RPMI7951 (cell line): ENCODE data around the gene CIDEB. TPM values are rescaled to one million over a fixed set of nuclear protein-coding genes. Genes with fewer than 3 reads are reported as not detected.

Experiments
- DNase-seq: peaks from one replicate; pipeline ENCODE4 v3.0.0-alpha.2; 2012; ENCODE audit warnings: low read depth
- total RNA-seq: library from RNA; depleted of rRNA; stranded (reverse); fragments of >200 nt; shearing (Covaris generic); gene quantifications from 2 replicates; pipeline ENCODE4 v1.2.3, GENCODE V29; 2014

CIDEB gene
- total RNA-seq, 1 experiment from 2014 or later, result not detected

DNA sequence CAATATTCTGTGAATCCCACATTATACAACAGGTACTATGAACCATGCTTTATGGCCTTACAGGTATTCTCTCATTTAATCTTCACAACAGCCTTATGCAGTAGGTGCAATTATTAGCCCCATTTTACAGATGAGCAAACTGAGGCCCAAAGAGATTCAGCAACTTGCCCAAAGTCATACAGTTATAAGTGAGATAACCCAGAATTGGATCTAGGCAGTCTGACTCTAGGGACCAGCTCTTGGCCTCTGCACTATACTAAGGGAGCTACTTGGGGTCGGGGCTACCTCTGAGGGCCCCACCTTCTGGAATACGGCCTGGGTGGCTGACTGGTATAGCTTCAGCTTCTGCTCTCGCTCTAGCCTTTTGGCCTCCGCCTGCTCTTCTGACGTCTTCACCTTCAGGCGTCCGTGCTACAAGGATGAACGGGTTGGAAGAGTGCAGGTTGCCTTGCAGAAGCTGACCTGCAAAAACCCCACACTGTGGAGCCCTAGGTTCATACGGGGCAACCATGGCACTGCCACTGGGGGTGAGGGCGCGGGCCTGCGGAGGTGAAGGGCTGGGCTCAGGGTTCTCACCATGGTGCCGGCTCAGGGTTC lies 37.1 kb downstream of the CIDEB start:
- no peak for DNase-seq

DNA sequence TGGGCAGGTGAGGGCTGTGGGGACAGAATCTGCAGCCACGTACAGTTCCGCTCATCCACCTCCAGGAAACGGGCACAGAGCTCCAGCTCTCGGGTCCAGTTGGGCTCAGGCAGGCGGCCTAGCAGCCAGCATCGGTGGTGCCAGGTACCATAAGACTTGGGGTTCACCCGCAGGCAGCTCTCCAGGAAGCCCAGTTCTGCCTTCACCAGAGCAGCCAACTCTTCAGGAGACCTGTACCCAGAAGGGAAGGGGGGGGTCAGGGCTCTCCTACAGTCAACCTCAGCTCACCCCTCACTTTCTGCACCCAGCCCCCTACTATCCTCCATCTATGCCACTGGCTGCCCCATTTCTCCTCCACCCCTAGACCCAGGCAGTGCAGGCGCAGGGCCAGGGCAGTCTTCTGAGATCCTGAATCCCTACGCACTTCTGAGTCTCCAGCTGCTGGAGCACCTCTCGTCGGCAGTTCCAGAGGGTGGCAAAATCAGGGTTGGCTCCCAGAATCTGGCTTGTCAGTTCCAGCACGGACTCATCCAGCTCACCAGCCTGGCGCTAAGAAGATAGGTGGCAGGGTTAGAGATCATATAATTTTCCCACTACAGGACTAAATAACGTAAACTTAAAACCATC lies 37.8 kb downstream of the CIDEB start:
- DNase-seq, result no peak

DNA sequence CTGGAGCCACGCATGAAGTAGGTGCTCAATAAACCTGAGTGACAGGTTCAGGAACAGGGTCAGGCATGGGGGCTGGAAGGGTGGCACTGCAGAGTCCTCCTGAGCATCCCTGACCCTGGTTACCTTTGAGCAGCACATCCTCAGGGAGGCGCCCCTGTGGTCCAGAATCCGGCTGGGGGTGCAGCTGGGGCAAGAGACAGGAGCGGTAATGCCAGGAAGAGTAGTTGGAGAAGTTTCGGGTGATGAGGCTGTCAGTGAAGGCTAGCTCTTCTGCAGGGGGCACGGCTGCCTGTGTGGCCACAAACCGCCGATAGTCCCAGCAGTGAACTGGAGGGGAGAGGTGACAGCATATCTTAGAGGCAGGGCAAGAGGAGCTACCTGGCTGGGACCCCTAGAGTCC lies 38.4 kb downstream of the CIDEB start:
- no peak for DNase-seq

DNA sequence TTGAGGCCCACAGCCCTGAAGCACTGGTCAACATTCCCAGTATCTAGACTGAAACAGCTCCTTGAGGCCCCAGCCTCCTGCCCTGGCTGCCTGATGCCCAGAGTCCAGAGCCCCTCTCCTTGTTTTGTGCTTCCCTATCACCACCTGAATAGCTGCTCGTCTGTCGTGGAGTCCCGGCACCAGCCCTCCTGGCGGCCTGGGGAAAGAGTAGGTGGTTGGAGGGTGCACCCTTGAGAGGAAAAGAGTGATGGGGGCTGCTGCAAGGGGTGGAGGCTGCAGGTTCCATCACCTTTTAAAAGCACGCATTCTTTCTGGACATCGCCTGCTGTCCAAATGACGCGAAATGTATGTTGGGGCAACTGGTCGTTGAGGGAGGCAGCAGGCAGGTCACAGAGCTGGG lies 39.6 kb downstream of the CIDEB start:
- DNase-seq, result no peak

DNA sequence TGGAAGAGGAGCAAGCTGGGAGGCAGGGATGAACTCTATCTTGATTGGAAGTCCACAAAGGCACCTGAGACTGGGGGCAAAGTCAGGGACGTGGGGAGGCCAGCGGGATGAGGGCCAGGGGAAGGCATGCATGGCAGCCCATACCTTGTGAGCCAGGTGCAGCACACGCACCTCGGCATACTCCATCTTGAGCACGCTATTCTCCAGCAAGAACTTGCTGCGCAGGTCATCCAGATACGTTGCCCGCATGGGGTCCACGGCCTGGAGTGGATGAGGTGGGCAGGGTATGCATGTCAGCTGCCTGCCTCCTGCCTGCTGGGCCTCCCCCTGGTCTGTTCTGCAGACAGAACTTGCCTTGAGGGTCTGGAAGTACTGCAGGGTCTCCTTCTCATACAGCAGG lies 40.3 kb downstream of the CIDEB start:
- DNase-seq, result no peak

DNA sequence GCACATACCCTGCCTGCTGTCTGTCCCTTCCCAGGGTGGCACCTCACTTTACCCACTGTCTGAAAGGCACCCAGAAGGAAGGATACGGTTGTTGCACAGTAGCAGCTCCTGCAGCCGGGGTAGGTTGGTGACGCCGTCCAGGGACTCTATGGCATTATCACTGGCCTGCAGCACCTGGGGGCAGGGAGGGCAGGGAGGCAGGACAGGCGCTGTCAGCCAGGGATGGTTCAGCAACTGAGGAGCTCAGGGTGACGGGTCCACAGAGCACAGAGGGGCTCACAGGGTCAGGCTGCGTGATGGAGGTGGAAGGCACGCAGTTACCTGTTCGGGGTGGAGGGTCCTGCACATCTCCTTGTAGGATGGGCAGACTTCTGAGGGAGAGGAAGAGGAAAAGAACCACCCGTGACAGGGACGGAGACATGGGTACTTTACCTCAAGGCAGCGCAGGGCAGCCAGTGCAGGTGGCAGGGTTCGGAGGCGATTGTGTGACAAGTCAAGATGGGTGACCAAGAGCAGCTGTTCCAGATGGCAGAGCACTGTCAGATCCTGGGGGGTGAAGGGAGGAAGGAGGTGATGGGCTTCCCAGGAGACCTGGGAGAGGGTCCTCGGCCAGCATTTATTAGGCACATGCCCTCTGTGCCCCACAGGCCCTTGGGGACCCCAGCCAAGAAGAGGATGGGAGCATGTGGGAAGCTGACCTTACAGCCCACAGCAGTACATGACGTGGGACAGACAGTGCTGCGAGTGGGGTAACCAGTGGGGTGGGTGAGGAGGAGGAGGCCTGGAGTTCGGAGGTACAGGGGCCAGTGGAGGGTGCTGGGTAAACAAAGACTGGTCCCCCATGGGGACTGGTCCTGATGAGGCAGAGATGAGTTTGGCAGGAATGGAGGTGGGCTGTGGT lies 41.2 kb downstream of the CIDEB start:
- no peak for DNase-seq

DNA sequence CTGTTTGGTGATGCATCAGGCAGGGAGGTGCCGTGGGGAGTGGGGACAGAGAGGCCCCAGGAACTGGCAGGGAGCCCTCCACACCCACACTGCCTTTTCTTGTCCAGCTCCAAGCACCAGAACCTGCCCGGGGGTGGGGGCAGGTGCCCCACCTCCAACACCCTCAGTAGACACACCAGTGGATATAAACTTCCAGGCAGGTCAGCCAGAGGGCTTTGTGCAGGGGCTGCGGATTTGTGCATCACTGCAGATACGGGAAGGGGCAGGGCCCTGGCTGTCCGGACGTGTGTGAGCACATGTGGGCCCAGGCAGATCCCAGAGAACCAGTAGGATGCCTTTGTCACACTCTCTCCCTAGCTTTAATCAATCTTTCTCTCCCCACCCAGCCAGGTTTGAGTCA lies 43.5 kb downstream of the CIDEB start:
- no peak for DNase-seq

DNA sequence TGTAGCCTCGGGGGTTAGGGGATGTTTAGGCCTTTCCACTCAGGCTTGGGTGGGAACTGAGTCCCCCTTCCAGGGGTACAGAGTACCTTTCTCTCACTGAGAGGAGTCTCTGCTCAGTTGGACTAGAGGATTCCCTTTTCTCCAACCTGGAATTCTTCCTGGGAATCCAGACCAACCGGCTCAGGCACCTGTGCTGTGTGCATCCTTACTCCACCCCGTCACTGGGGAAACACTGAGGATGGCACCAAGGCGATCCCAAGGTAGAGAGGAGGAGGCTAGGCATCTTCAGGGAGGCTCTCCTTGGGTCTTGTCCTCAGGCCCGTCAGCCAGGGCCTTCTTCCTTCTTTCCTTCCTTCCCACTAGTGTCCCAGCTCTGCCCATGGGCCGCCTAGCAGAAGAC lies 43.9 kb downstream of the CIDEB start:
- no peak for DNase-seq

DNA sequence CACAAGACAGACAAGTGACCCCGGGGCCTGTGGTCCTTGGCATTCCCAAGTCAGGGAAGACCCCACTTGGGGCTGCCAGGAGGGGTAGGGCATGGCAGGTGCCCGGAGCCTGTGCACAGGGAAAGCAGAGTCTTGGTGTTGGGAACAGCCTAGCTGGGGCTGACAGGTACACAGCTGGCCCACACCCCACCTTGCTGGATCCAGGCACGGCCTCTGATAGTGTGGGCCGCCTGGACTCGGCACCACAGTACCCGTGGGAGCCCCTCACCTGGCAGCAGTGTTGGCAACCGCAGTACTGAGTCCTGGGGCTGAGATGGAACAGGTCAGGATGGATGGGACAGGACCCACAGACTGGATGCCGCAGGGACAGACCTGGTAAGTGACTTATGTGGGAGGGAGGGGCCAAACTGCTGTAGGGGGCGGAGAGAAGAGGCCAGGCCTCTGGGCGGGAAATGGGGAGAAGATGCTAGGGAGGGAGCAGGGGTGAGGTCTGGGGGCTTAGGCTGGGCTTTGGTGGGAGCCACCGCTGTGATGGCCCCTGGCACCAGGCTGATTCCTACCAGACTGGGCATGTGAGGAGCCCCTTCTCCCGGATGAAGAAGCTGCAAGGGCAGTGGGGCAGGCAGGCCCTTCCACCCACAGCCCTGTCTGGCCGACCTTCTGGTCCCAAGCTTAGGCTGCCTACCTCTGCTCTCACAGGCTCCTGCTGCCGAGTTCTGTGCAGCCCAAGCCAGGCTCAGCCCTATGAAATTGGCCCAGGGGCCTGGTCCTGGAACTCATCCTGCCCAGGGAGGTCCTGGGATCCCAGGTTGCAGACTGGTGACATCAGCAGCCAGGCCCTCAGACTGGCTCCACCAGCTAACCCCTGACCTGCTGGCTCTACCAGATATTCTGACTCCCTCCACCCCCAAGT lies 44.7 kb downstream of the CIDEB start, which contains the start of gene TGM1:
Gene TGM1, minus strand, starts transcription at position 357 of the 913 bp plus-strand sequence. CDS start 825 bp downstream, outside the sequence.
- no peak for DNase-seq

DNA sequence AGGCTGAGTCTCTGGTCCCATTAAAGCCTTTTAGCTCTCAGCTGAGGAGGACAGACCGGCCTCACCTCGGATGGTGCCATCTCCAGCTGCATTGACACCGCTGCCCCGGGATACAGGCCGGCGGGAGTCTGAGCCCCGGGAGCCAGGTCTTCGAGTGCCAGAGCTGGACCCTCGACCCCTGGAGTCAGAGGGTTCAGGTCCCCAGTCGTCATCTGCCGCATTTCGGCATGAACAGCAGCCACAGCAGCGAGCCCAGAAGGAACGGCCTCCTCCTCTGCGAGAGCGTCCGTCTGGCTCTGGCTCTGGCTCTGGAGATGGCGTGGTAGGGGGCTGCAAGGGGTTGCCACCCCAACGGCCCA lies 45.8 kb downstream of the CIDEB start:
- no peak for DNase-seq

DNA sequence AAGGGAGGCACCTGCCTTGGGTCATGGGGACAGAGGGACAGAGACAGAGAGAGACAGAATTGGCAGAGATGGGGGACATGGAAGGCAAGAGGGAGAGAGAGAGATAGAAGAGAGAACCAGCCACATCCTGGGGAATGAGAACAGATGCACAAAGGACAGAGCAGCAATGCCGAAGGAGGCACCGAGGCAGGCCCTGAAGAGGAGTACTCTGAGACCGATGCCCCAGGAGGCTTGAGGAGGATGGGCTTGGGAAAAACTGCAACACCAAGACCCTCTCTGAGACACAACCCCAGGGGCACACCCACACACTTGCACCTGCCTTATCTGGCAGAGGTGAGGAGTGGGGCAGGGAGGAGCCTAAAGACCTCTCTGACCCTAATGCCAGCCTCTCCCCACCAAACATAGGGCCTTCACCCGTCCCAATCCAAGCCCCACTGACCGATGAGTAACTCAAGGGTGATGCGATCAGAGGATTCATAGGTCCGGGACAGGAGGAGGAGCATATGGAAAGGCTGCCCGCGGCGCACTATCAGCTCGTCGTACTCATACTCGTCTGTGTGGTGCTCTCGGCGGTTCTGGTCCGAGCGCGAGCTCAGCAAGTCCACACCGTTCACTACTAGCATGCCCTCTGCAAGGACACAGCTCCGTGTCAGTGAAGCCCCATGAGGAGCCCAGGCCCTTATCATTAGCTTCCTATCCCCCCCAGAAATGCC lies 46.4 kb downstream of the CIDEB start:
- DNase-seq, result no peak

DNA sequence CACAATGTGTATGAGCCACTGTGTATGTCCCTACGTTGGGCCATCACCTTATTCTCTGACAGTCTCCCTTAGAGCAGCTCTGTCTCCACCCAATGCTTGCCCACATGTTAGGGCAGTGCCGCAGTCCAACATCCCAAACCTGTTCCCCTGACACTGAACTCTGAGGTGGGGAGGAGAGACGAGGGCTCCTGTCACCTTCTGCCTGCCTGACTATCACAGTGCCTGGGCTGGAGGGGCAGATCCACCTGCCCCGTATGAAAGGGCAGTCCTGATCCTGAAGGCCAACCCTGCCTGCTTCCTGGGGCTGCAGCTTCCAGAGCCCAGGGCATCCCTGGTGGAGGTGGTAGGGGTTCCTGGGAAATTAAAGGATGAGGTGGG lies 47.0 kb downstream of the CIDEB start:
- DNase-seq, result no peak

DNA sequence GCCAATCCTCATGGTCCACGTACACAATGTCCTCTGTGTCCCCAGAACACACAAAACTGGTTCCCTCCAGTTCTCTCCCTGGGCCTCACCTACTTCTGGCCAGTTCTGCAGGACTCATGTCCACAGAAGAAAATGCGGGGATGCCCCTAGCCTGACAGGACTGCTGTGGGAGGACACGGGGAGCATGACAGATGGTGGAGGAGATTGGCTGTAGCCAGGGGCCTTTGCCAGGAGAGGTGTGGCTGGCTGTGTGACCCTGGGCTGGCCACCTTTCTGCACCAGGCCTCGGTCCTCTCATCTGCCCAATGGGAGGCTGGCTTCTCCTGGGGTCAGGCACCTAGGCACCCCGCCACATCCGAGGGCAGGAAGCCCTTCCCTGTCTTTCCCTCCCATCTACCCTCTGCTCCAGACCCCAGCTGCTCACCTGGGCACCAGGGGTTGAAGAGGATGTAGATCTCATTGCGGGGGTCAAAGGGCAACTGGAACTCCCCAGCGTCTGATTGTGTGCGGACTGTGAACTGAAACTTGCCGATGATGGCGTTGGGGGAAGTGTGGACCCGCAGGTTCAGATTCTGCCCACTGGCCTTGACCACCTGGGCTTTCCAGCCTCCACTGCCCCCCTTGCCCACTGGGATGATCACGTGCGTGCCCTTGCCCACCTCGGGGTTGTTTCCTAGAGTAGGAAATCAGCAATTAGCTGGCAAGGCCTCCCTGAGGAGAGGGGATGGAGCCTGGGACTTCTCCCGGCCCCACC lies 47.6 kb downstream of the CIDEB start:
- DNase-seq, result no peak

DNA sequence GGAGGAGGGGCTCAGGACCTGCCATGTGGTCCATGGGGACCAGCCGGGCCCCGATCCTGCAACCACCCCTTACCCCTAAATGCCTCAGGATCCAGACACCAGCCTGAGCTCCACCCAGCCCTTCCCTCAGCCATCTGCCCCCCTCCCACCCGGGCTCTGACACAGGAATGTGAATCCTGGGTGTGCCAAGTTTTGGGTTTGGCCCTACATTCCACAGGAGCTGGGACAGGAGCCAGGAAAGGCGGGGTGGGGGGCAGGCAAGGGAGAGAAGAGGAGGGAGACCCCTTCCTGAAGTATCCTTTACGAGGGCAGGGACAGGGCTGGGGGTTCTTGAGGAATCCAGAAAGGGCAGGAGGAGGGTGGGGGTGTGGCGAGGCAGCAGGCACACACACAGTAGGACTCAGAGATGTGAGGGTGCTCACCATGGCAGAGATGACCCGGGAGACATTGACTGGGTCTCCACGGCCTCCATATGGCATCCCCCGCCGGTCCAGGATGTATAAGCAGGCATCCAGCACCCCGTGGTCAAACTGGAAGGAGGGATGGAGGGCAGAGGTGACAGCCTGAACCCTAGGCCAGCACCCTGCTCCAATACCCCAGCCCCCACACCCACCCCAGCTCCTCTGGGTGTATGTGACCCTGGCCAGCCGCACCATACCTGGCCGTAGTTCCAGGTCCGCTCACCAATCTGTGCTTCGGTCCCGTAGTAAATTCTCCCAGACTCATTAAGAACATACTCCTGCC lies 48.3 kb downstream of the CIDEB start:
- peak; percentile 14 for DNase-seq

DNA sequence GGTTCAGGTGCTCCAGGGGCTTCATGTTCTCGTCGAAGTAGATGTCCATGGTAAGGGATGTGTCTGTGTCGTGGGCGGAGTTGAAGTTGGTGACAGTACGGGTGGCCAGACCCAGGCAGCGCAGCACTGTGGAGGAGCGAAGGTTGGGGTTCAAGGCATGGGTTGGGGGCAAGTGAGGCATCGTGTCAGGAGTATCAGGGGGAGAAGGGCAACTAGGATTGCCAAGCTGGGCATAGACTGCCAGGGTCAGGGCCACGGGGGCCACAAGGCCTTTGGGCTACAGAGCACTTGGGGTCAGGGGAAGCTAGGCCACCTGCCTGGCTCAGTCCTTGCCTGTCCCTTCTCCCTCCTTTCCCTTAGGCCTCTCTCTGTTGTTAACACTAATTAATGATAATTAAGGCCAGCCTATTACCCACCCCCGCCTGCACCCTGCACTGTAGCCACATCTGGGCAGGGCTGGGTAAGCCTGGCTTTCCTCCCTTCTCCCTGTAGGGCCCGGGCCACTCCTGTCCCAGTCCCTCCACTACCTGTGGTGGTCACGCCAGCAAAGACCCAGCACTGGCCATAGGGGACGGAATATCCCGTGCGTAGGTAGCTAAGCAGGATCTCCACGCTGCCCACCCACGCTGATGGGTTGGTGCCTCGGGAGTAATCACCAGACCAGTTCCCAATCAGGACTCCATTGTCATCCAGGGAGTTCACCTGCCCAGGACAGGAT lies 49.1 kb downstream of the CIDEB start:
- DNase-seq, result no peak

DNA sequence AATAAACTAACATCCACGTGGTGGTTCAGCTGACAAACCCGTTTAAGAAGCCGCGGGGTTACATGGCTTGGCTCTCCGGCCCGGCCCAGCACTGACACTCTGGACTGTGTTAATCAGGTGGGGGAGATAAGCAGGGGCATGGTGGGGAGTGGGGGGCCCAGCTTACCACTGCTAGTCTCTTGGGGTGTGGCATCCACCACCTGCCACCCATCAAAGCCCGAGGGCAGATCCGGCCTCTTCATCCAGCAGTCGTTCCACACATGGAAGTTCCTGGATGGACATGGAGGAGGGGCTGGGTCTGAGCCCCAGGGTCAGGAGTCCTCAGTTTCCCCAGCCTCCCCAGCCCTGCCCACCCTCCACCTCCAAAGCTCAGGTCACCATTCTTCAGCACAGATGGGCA lies 49.7 kb downstream of the CIDEB start:
- DNase-seq, result no peak

DNA sequence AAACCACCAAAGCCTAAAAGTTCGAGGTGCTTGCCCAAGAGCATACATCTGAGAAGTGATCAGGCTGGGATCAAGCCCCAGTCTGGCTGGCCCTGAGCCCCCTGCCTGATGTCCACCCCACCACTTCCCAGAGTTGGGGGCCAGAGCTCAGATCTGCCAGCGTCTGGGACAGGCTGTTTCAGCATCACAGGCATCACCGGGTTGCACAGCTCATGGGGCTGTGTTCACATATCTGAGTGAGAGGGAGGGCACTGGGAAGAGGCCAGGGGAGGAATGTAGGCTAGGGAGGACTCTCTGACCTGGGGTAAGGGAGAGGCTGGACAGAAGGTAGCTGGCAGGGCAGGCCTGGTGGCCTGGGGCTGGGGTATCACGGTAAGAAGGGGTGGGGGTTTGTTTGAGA lies 50.8 kb downstream of the CIDEB start:
- no peak for DNase-seq

DNA sequence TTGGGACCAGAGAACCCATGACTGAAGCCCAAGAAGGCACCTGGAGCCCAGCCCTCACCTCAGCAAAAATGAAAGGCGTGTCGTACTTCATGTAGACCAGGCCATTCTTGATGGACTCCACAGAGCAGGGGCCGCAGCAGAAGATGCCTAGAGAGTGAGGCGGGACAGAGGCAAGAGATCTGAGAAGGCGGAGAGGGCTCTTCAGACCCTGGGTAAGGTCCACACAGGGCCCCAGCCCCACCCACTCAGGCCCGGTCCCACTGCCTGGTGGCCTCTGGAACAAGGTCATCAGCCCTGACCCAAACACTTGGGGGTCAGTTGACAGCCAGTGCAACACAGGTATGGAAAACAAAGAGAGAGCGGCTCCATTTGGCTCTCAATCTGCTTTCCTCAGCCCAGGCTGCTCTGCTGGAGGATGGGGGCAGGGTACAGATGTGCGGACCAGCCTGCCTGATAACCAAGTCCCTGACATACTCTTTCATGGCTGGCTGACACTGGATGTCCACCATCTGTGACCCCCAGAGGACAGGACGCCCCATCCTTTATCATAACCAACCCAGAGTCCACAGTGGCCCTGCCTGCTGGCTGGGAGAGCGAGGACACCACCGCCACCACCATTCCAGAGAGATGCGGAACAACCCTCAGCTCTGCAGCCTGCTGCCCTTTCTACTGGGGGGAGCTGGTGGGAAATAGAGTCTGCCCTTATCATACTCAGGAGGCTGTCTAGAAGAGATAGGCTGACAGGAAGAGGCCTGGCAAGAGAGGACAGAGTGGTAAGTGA lies 51.7 kb downstream of the CIDEB start:
- no peak for DNase-seq
